A549 (cell line): ENCODE measurements around the gene GPRC5A.

Experiments
- CTCF ChIP-seq: fragments of >200 bp; sonication (Bioruptor Twin); formaldehyde crosslinking; IDR thresholded peaks from 3 replicates; pipeline ENCODE4 v1.5.1; 2016
- E2F6 ChIP-seq: IDR thresholded peaks from 2 replicates; pipeline ENCODE4 v1.6.1; 2012; ENCODE audit warnings: low read depth, borderline replicate concordance
- MAX ChIP-seq: IDR thresholded peaks from 2 replicates; pipeline ENCODE4 v1.6.1; 2012
- MAZ ChIP-seq: fragments of 150-350 bp; IDR thresholded peaks from 2 replicates; pipeline ENCODE4 v1.6.1; 2014; ENCODE audit warnings: antibody characterized with exemption, low read depth, low read length, borderline replicate concordance
- REST ChIP-seq: fragments of 200-600 bp; sonication (generic); IDR thresholded peaks from 2 replicates; pipeline ENCODE4 v1.6.1; 2016; ENCODE audit warnings: antibody characterized with exemption, mild to moderate bottlenecking, moderate library complexity
- SREBF2 ChIP-seq: fragments of 450-650 bp; IDR thresholded peaks from 2 replicates; pipeline ENCODE4 v1.6.1; 2014; ENCODE audit warnings: mild to moderate bottlenecking, moderate library complexity

- no peak for TF ChIP-seq MAX
- TF ChIP-seq CTCF, result no peak
- TF ChIP-seq SREBF2, result no peak
- TF ChIP-seq MAZ, result no peak
- no peak for TF ChIP-seq REST
- TF ChIP-seq E2F6, result no peak
Measured at GRCh38 chr12:12943586-12944260, 52.4 kb downstream of the GPRC5A start.
